Spinal cord (tissue), 10 donors: Measurements from ENCODE around the gene CCNI. TPM values are rescaled to one million over a fixed set of nuclear protein-coding genes. Genes with fewer than 3 reads are reported as not detected.
"Not testable (repeated sequence)": the region's sequence is repeated elsewhere in the genome, so short reads cannot be mapped to it uniquely, and the experiment has no call there.

ENCODE experiments used
- DNase-seq, 6 donors: peaks; one replicate each; pipeline versions ENCODE4 v3.0.0 to v3.0.0-alpha.2; 2013 to 2015; ENCODE audit warnings: low spot score in 6 of 6, low read depth in 4 of 6
- H3K27ac ChIP-seq: one replicate; pipeline ENCODE4 v1.5.1; 2013; ENCODE audit warnings: low read depth, low read length, control low read depth
- H3K27me3 ChIP-seq: one replicate; pipeline ENCODE4 v1.6.1; 2013; ENCODE audit warnings: low read length; ENCODE audit not compliant: control insufficient read depth, insufficient read depth
- H3K36me3 ChIP-seq: one replicate; pipeline ENCODE4 v1.6.1; 2013; ENCODE audit warnings: low read length; ENCODE audit not compliant: control insufficient read depth, insufficient read depth
- H3K4me1 ChIP-seq: one replicate; pipeline ENCODE4 v1.6.1; 2013; ENCODE audit warnings: low read length; ENCODE audit not compliant: control insufficient read depth, insufficient read depth
- H3K4me3 ChIP-seq: one replicate; pipeline ENCODE4 v1.5.1; 2013; ENCODE audit warnings: low read depth, low read length, control low read depth
- H3K9me3 ChIP-seq: one replicate; pipeline ENCODE4 v1.6.1; 2013; ENCODE audit warnings: low read length; ENCODE audit not compliant: control insufficient read depth, insufficient read depth
- WGBS: methylation state at CpG from one replicate; pipeline ENCODE4 v1.1.5; 2013; ENCODE audit warnings: missing lambda C conversion rate; ENCODE audit not compliant: insufficient coverage; 5-methylcytosine and 5-hydroxymethylcytosine counted together
- polyA plus RNA-seq, 2 donors: library from polyadenylated mRNA; unstranded; fragments of 120-200 nt; gene quantifications; one replicate each; pipeline ENCODE4 v1.2.1, GENCODE V29; 2013; ENCODE audit not compliant: insufficient read length in 2 of 2
- total RNA-seq, 2 donors: library from RNA; depleted of rRNA in 1 of 2; stranded (reverse); fragments of 120-200 nt in 1 of 2; fragments of >200 nt in 1 of 2; gene quantifications; one replicate each; pipeline versions ENCODE4 v1.2.3 to v1.2.4, GENCODE V29; 2013 to 2014
- donor health status: healthy.

The CCNI gene
- total and polyA plus RNA-seq, 4 donors: 193 to 583 (median 396) TPM

GRCh38 chr4:77044461-77045150, 31.2 kb downstream of the CCNI start:
- H3K4me1 ChIP-seq: no peaks in the 10 kb centered on the region
- no peak overlapping the region for H3K4me3 ChIP-seq
- no peaks in the 10 kb centered on the region for H3K9me3 ChIP-seq
- no peak overlapping the region for H3K27ac ChIP-seq
- H3K27me3 ChIP-seq: no peaks in the 10 kb centered on the region
- WGBS: 80% methylated on average over 1 of the region's 4 CpGs
- peak in 4 of 6 donors; percentile 24 to 86 (median 60) for DNase-seq
- H3K36me3 ChIP-seq: peaks cover 6% of the 10 kb centered on the region

DNA sequence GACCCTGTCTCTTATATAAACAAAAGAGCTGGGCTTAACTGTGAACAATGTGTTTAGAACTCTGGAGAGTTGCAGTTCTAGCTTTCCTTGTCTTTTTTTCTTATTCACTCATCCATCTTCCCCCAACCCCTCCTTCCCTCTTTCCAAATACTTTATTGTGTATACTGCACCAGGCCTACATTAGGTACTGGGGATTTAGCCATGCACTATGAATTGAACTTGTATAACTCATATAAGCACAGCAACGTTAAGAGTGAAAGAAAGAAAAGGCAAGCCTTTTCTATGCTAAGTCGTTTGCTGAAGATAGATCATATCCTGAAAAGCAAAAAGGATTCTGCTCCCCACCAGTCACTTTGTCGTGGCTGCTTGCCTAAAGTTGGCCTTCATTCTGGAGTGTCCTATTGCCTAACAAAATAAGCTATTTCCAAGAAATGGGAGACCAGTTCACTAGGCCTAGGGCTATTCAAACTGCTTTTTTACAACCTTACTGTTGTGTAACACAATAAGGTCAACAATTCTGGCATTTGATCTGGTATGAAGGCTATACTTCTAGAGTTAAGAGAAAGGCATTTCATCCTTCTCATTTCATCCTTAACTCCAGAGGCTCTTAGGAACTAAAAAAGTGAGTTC, 32.2 kb downstream of the CCNI start:
- no peaks in the 10 kb centered on the region for H3K27me3 ChIP-seq
- 58% methylated on average over 3 of the region's 3 CpGs for WGBS
- H3K4me3 ChIP-seq: no peak overlapping the region
- H3K4me1 ChIP-seq: no peaks in the 10 kb centered on the region
- no peaks in the 10 kb centered on the region for H3K9me3 ChIP-seq
- DNase-seq: no peak
- H3K27ac ChIP-seq: no peak overlapping the region
- peaks cover 8% of the 10 kb centered on the region for H3K36me3 ChIP-seq

GRCh38 chr4:77040854-77041725, 34.7 kb downstream of the CCNI start:
- no peak for DNase-seq
- no peaks in the 10 kb centered on the region for H3K9me3 ChIP-seq
- no peaks in the 10 kb centered on the region for H3K27me3 ChIP-seq
- H3K27ac ChIP-seq: no peak overlapping the region
- no CpG with 5 or more reads among the region's 2 CpGs for WGBS
- peaks cover 12% of the 10 kb centered on the region for H3K36me3 ChIP-seq
- H3K4me1 ChIP-seq: no peaks in the 10 kb centered on the region
- H3K4me3 ChIP-seq: no peak overlapping the region

- H3K4me1 ChIP-seq: no peaks in the 10 kb centered on the region
- H3K36me3 ChIP-seq: peaks cover 12% of the 10 kb centered on the region
- H3K9me3 ChIP-seq: no peaks in the 10 kb centered on the region
- H3K27ac ChIP-seq: no peak overlapping the region
- no peaks in the 10 kb centered on the region for H3K27me3 ChIP-seq
- DNase-seq: no peak
- no peak overlapping the region for H3K4me3 ChIP-seq
- WGBS: no CpG with 5 or more reads among the region's 1 CpG
Measured at GRCh38 chr4:77040270-77040669, 35.5 kb downstream of the CCNI start.

- no peak for DNase-seq
- Histone ChIP-seq H3K36me3 (peaks cover 14% of the 10 kb centered on the region), H3K27me3 (no peaks in the 10 kb centered on the region), H3K4me3 (no peak overlapping the region), H3K9me3 (no peaks in the 10 kb centered on the region), H3K27ac (no peak overlapping the region), H3K4me1 (no peaks in the 10 kb centered on the region)
- WGBS: no CpG with 5 or more reads among the region's 2 CpGs
Measured at GRCh38 chr4:77039796-77040195, 36.0 kb downstream of the CCNI start.

DNA sequence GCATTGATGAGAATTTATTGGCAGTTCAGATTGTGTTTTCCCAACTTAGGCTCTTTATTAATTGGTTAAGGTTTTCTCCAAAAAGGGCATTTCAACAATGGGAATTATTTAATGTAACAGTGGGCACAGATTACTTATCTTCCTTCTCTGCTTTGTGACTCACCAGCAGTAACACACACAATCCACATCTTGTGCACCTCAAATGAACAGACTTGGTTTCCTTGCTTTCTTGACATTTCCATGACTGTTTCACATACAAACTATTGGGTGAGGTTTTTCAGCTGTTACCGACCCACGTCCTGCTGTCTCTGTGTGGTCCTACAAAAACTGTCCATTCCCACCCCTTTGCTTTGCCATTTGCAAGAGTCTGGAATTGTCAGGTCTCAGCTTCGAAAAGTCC, 38.1 kb downstream of the CCNI start:
- Histone ChIP-seq H3K27ac (no peak overlapping the region), H3K4me1 (no peaks in the 10 kb centered on the region), H3K4me3 (no peak overlapping the region), H3K27me3 (no peaks in the 10 kb centered on the region), H3K9me3 (no peaks in the 10 kb centered on the region), H3K36me3 (peaks cover 17% of the 10 kb centered on the region)
- no peak for DNase-seq
- 93% methylated on average over 2 of the region's 3 CpGs for WGBS

- not testable (repeated sequence) for H3K27ac ChIP-seq, H3K27me3 ChIP-seq, H3K4me1 ChIP-seq, H3K4me3 ChIP-seq, DNase-seq, H3K9me3 ChIP-seq
- WGBS: no CpG with 5 or more reads among the region's 5 CpGs
- H3K36me3 ChIP-seq: peaks cover 17% of the 10 kb centered on the region
Measured at GRCh38 chr4:77037168-77037567, 38.6 kb downstream of the CCNI start.

- no peak overlapping the region for H3K27ac ChIP-seq
- no peak overlapping the region for H3K4me3 ChIP-seq
- H3K36me3 ChIP-seq: peaks cover 13% of the 10 kb centered on the region
- no peaks in the 10 kb centered on the region for H3K4me1 ChIP-seq
- H3K9me3 ChIP-seq: no peaks in the 10 kb centered on the region
- DNase-seq: no peak
- no CpG with 5 or more reads among the region's 2 CpGs for WGBS
- H3K27me3 ChIP-seq: no peaks in the 10 kb centered on the region
Measured at GRCh38 chr4:77036206-77036605, 39.6 kb downstream of the CCNI start.

DNA sequence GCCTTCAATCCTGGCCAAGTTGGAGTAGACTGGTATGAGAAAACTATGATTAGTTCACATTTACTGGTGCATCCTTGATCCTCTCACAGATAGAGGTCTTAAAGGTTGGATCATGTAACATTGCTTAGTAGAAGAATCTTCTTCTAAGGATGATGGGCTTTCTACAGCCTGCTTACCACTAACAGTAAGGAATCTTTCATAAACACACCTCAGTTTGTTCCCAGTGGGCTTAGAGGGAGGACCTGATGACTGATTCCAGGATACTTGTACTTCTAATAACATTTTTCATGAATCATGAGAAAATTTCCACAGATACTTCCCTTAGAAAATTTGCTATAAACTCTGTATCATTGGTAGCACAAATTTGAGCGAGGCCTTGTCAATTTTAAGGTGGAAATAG, 40.6 kb downstream of the CCNI start:
- Histone ChIP-seq H3K9me3 (no peaks in the 10 kb centered on the region), H3K4me3 (no peak overlapping the region), H3K27ac (no peak overlapping the region), H3K27me3 (no peaks in the 10 kb centered on the region), H3K4me1 (no peaks in the 10 kb centered on the region), H3K36me3 (peaks cover 22% of the 10 kb centered on the region)
- no CpG with 5 or more reads among the region's 1 CpG for WGBS
- no peak for DNase-seq
